ENCODE measurements around the gene SRP9.

The SRP9 gene

GRCh38 chr1:225763716-225764548, 13.7 kb upstream of the SRP9 start:
- TF ChIP-seq ZNF274 (IDR thresholded peaks at IDR 0.05; ENCODE audit: low read depth, low read length) = no peak
- H3K4me3 ChIP-seq (ENCODE audit: low read length) = no peak overlapping the region

GRCh38 chr1:225765982-225766674, 11.5 kb upstream of the SRP9 start:
- no peak overlapping the region for H3K4me3 ChIP-seq (ENCODE audit: low read length)
- no peak for TF ChIP-seq ZNF274 (IDR thresholded peaks at IDR 0.05; ENCODE audit: low read depth, low read length)

GRCh38 chr1:225766967-225767633, 10.5 kb upstream of the SRP9 start:
- TF ChIP-seq ZNF274 (IDR thresholded peaks at IDR 0.05; ENCODE audit: low read depth, low read length) = no peak
- H3K4me3 ChIP-seq (ENCODE audit: low read length) = no peak overlapping the region

GRCh38 chr1:225767634-225768540, 9.7 kb upstream of the SRP9 start:
- TF ChIP-seq ZNF274 (IDR thresholded peaks at IDR 0.05; ENCODE audit: low read depth, low read length) = no peak
- no peak overlapping the region for H3K4me3 ChIP-seq (ENCODE audit: low read length)

GRCh38 chr1:225768662-225769426, 8.8 kb upstream of the SRP9 start:
- TF ChIP-seq ZNF274 (IDR thresholded peaks at IDR 0.05; ENCODE audit: low read depth, low read length) = no peak
- H3K4me3 ChIP-seq (ENCODE audit: low read length) = no peak overlapping the region

- no peak for TF ChIP-seq ZNF274 (IDR thresholded peaks at IDR 0.05; ENCODE audit: low read depth, low read length)
Observed at GRCh38 chr1:225769687-225770086, 7.9 kb upstream of the SRP9 start.

GRCh38 chr1:225770561-225771248, 6.9 kb upstream of the SRP9 start:
- TF ChIP-seq ZNF274 (IDR thresholded peaks at IDR 0.05; ENCODE audit: low read depth, low read length) = no peak
- no peak overlapping the region for H3K4me3 ChIP-seq (ENCODE audit: low read length)

More at GRCh38 chr1:225769687-225770086, 7.9 kb upstream of the SRP9 start:
- H3K4me3 ChIP-seq (ENCODE audit: low read length) = no peak overlapping the region

GRCh38 chr1:225771661-225772322, 5.8 kb upstream of the SRP9 start:
- H3K4me3 ChIP-seq (ENCODE audit: low read length) = no peak overlapping the region
- TF ChIP-seq ZNF274 (IDR thresholded peaks at IDR 0.05; ENCODE audit: low read depth, low read length) = no peak

GRCh38 chr1:225772323-225772768, 5.3 kb upstream of the SRP9 start:
- H3K4me3 ChIP-seq (ENCODE audit: low read length) = no peak overlapping the region
- no peak for TF ChIP-seq ZNF274 (IDR thresholded peaks at IDR 0.05; ENCODE audit: low read depth, low read length)

- no peak for TF ChIP-seq ZNF274 (IDR thresholded peaks at IDR 0.05; ENCODE audit: low read depth, low read length)
- H3K4me3 ChIP-seq (ENCODE audit: low read length) = no peak overlapping the region
Observed at GRCh38 chr1:225772848-225773247, 4.8 kb upstream of the SRP9 start.

- no peak overlapping the region for H3K4me3 ChIP-seq (ENCODE audit: low read length)
- TF ChIP-seq ZNF274 (IDR thresholded peaks at IDR 0.05; ENCODE audit: low read depth, low read length) = no peak
Observed at GRCh38 chr1:225774281-225775147, 3.1 kb upstream of the SRP9 start.
